Activated CD8-positive, alpha-beta memory T cell treated with anti-CD3 and anti-CD28 coated beads for 36 hours (primary cell): ENCODE measurements around the gene KRIT1. TPM values are rescaled to one million over a fixed set of nuclear protein-coding genes. Genes with fewer than 3 reads are reported as not detected.
"Not testable (repeated sequence)": the region's sequence is repeated elsewhere in the genome, so short reads cannot be mapped to it uniquely, and the experiment has no call there.

ENCODE experiments used
- CTCF ChIA-PET: fragments of 350-600 bp; sonication (Branson Sonifier 250); formaldehyde crosslinking; loops from one replicate; lab custom pipeline; 2021; ENCODE audit warnings: antibody characterized with exemption; lab: Charles Lee
- POLR2A ChIA-PET: fragments of 350-600 bp; sonication (Branson Sonifier 250); formaldehyde crosslinking; loops from one replicate; lab custom pipeline; 2021; ENCODE audit warnings: antibody characterized with exemption; lab: Charles Lee
- total RNA-seq, 2 experiments: library from RNA; stranded (reverse); gene quantifications; one replicate each; pipeline ENCODE4 v1.2.3, GENCODE V29; 2021

KRIT1 gene
- 10 to 100 TPM; 38.2 to 39.7 TPM for total RNA-seq

DNA sequence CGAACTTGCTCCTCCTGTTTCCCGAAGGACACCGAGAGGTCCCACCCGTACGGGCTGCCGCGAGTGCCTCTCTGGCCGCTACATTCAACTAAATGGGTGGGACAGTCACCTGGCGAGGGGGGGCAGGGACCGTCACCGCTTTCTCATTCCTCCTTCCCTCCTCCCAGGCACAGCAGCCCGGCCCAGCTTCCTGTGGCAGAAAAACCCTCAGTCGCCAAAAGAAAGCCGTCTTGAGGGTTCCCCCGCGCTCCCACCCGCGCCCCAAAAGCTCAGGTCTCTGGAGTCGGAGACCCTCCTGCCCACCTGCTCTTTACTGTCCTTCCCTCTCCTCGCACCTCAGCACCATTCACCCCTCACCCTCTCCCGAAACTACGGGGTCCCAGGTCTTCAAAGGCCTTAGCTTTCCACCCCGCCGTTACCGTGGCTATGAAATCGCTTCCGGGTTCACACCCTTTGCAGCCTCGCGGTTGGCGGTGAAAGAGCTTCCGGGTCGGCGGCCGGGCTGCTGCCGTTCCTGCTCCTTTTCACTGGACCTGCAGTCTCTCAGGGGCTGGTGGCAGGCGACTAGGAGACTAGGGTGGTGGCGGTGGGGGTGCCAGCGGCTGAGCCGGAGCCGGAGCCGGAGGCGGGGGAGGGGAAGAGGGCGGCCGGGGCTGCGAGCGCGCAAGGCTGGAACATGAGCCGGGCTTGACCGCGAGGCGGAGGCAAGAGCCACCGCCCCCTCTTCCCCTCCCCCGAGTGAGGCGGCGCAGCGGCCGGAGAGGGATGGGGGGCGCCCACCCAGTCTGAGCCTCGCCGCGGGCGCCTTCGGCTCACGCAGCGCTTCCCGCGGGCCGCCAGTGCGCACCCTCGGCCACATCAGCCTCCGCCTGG is at the start of gene KRIT1, which contains the start of gene ANKIB1:
Gene KRIT1, minus strand, starts transcription at position 428 of the 873 bp plus-strand sequence. CDS start 3,779 bp downstream, outside the sequence.
Gene ANKIB1, plus strand, starts transcription at position 488 of the 873 bp plus-strand sequence. CDS start 49,005 bp downstream, outside the sequence.
- ChIA-PET POLR2A (interaction anchor here (0.5 to 2.8 kb wide), 5 partner anchors 45 to 283 kb away, joined by 3 to 18 read pairs (median 5); partner anchors contain the start of genes CYP51A1, GATAD1, LRRD1 and PEX1), CTCF (interaction anchor here (1.0 to 1.4 kb wide), 2 partner anchors 122 to 202 kb away, joined by 3 to 8 read pairs; partner anchors contain the start of gene GATAD1)

DNA sequence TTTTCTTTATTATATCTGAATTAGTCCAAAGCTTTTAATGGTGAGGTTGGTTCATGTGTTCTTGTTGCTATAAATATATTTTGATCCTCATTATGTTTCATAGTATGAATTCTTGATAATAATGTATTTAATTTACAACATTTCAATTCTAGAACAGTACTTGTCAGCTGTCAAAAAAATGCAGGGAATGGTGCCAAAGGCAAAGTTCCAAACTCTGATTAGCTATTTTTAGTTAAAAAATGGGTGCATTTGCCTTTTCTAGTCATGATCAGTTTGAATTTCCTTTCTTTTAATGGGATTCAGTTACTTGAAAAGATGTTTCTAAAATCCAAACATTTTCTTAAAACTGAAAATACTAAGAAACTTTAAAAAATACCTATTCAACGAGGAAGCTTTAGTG is 49.7 kb upstream of the KRIT1 start:
- CTCF ChIA-PET, result no interaction called here
- POLR2A ChIA-PET, result interaction anchor here (0.8 kb wide), 1 partner anchor 12 kb away, joined by 3 read pairs; no protein-coding TSS in a partner anchor

DNA sequence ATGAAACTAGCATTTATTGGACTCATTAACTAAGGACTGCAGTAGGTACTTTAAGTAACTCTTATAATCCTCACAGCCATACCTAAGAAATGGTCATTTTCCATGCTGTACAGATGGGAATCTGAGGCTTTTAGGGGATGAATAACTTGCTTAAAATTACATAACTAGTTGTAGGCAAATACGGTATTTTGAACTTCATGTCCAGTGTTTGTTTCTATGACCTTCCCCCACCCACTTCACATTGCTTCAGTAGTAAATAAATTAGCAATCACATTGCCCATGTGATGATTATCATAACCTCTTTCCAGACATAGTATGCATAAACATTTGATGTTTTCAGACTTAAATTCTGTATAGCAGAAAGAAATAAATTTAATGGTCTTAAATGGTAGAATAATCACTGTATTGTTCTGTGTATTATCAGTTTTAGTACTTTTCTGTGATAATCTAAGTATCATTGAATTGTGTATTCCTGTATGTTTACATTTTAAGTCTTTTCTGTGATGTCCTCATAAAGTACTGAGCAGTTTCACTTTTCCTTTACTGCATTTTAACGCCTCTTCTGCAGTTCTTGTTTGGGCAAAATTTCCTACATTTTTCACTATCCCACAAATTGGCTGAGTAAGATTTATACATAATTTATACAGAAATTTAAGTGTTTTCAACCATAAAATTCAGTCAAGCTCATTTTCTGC is 48.3 kb upstream of the KRIT1 start:
- POLR2A ChIA-PET, result no interaction called here
- CTCF ChIA-PET, result no interaction called here

DNA sequence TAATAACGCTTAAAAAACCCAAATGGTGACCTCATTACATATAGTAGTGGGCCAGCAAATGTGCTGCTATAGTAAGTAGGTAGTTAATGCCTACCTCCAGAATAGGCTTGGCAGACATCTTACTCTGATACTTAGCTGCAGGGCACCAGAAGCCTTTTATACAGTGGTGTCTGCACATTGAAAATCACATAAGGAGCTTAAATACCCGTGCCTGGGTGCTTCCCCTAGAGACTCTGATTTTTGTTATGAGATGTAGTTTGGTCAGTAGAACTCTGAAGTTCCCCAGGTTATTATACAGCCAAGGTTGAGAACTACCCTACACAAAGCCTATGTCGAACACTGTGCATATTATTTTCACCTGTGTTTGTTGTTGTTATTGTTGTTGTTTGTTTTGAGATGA is 47.3 kb upstream of the KRIT1 start:
- POLR2A ChIA-PET, result no interaction called here
- CTCF ChIA-PET, result no interaction called here

DNA sequence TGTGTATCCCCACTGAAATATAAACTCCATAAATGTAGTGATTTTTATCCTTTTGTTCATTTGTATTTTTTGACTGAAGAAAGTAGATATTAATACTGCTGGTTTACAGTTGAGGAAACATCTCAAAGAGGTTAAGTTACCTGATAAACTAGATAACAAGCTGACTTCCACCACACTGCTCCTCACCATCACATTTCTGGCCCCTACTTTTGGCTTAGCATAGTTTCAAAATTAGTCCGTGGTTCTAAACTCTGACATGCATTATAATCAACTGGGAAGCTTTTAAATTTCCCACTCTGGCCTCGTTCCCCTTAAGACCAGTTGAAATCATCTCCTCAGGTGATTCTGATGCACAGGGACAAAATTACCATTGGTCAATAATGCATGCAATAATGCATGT is 43.6 kb upstream of the KRIT1 start:
- ChIA-PET POLR2A (no interaction called here), CTCF (interaction anchor here (0.9 kb wide), 1 partner anchor 158 kb away, joined by 3 read pairs; no protein-coding TSS in a partner anchor)

DNA sequence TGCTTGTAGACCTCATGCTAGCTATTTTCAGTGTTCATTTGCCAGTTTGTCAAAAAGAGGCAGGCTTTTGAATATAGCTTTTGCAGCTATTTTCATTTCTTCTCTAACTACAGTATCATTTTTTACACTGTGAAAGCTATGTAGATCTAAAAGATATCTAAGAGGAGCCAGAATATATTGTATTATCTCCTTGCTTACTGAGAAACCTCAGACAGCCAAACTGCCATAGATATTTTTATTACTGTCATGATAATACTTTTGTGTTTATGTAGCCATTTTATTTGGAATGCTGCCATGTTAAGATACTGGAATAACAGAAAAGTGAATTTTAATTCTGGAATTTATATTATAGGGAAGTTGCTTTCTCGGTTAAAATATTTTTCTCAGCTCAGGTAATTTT is 37.2 kb upstream of the KRIT1 start:
- POLR2A ChIA-PET, result no interaction called here

DNA sequence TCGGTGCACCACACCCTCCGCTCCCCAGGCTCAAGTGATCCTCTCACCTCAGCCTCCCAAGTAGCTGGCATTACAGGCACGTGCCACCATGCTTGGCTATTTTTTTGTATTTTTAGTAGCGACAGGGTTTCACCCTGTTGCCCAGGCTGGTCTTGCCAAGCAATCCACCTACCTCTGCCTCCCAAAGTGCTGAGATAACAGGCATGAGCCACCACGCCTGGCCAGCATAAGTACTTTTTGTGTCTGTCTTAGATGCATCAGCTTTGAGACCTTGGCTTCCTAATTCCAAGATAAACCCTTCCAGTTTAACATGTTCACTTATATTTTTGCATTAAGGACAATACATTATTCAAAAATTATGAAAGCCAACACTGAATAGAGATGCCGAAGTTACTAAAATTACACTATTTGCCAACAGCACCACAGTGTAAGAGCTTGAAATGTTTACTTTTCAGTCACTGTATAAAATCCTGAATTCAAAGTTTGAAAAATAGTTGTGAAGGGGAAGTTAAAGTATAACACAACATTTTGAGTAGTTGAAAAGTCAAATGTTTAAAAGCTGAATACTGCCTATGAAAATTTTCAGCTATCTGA is 36.6 kb upstream of the KRIT1 start:
- ChIA-PET POLR2A (no interaction called here), CTCF (no interaction called here)

More for the DNA sequence above, 37.2 kb upstream of the KRIT1 start:
- CTCF ChIA-PET, result no interaction called here

DNA sequence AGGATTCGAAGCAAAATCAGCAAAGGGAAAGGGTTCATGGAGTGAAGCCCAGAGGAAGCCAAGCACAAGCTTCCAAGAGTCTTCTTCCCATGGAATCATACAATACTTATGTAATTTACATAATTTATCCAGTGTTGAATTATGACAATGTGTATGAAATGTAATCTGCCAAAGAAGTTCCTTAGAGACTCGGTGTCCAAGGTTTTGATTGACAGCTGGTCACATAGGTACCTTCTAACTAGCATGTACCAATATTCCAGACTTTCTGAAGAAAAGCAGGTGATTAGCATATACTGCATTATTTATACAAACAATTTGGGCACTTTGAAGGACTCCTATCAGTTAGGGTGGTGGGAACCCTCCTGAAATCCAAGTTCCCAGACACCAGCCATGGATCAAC is 35.3 kb upstream of the KRIT1 start:
- ChIA-PET POLR2A (interaction anchor here (0.9 kb wide), 1 partner anchor 42 kb away, joined by 5 read pairs; no protein-coding TSS in a partner anchor), CTCF (interaction anchor here (0.7 kb wide), 1 partner anchor 180 kb away, joined by 3 read pairs; no protein-coding TSS in a partner anchor)

DNA sequence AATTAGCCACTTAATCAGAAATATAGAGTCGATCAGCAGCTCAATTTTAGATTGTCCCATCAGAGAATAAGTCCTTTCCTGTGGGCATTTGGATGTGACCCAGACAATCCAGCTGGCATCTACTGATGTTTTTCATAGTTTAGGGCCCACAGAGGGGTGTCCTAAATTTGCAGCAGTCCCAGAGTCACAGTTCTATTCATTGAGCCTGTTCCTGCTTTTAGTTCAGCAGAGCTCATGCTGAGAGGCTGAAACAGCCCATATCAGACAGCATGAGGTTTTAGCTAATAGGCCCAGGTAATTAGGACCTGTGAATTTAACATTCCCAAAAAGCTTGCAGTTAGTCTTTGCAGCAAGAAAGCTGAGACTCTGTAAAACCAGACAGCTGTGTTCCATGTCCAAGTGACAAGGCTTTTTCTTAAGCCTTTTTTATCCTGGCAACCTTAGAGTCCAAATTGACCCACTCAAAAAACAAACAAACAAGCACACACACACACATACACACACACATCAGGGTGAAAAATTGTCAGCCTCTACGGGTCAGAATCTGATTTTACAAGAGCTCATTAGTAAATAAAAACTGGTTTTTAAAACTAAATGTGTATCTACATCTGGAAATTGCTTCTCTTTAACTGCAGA is 33.8 kb upstream of the KRIT1 start:
- ChIA-PET POLR2A (interaction anchor here (0.7 kb wide), 1 partner anchor 17 kb away, joined by 3 read pairs; no protein-coding TSS in a partner anchor), CTCF (no interaction called here)

DNA sequence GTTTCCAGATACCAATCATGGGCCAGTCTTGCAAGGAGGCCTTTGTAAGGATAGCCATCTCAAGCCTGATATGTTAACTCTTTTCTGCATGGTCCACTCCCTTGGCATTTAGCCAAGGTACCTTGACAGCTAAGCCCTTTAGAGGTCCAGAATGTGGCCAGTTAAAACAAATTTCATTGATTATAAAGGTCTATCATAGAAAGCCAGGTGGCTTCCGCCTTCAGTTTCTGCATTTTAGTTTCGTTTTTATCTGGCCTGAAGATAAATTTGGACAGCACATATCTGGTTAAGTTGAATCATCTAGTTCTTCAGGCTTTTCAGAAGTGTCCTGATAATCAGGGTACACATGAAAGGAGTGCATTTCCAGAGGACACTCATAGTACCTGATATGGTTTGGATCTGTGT is 30.7 kb upstream of the KRIT1 start:
- CTCF ChIA-PET, result no interaction called here
- POLR2A ChIA-PET, result no interaction called here

DNA sequence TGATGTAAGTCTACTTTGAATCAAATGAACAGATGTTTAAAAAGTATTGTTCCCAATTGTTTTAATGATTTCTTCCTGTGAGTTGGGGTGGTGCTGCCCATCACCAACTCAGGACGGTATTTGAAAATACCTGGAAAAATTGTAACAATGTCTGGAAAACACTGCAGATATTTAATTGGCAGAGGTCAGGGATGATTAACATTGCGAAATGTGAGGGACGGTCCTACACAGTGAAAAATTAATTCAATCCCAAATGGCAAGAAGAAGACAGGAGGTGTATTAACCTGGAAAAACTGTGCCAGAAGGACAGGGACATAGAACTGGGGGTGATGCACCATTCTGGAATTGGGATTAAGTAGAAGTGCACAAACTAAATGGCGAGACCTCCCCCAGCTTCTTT is 29.6 kb upstream of the KRIT1 start:
- CTCF ChIA-PET, result no interaction called here
- POLR2A ChIA-PET, result no interaction called here

DNA sequence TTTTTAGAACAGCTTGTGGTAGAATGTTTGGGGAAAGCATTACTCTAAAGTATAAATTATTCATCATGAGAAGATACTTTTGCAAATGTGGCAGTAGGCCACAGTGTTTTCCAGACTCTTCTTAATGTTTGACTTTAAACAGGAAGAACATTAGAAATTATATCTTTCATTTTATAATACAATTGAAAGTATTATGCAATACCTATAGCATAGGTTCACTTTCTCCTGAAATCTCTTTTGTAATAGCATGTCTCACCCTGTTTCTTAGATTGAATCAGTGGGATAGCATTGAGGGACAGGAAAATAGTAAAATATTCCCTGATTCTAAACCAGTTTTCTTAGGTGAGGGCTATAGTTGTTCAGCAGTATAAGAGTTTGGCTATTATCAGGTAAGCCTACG is 23.2 kb upstream of the KRIT1 start:
- CTCF ChIA-PET, result no interaction called here
- POLR2A ChIA-PET, result no interaction called here

DNA sequence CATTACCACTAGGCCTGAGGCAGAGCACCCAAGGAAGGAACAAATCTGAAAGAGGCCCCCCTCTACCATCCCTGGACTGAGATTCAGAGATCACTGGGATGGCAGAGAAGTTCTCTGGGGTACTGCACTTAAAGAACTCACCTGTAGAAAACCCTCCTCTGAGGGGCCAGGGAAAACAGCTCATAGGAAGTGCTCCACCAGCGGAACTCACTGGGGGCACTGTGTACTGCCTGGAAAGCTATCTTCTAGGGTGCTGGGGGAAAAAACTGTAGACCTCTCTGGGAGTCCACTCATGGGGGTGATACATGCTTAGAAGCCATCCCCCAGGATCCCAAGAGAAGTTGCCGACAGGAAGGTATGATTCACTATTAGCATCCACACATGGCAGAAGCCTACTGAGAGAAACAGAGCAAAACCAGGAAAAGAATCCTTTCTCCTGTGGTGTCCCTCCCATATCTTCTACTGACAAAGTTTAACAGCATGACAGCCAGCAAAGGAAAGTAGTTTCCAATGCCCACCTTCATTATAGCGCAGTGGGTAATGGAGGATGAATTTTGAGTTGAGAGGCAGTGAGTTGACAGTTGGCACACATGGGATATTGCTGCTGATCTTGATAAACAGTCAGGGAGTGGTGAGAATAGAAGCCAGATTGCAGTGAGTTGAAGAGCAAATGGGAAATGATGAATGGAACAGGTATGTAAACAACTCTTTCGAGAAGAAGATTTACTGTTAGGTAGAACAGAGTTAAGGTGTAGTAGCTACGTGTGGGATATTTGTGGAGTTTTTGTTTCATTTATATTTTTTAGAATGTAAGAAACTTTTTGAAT is 20.9 kb upstream of the KRIT1 start:
- ChIA-PET CTCF (no interaction called here), POLR2A (no interaction called here)

DNA sequence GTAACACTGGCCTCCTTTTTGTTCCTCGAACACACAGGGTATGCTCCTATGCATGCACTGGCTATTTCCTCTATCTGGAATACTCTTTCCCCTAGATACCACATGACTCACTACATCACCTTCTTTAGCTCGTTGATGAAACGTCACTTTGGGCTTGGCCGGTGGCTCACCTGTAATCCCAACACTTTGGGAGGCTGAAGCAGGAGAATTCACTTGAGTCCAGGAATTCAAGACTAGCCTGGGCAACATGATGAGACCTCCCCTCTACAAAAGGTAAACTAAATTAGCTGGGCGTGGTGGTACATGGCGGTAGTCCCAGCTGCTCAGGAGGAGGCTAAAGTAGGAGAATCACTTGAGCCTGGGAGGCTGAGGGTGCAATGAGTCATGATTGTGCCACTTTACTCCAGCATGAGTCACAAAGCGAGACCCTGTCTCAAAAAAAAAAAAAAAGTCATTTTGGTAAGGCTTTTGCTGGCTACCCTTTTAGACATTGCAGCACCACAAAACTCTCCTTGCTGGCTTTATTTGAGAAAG is 14.6 kb upstream of the KRIT1 start:
- CTCF ChIA-PET, result no interaction called here
- POLR2A ChIA-PET, result no interaction called here

DNA sequence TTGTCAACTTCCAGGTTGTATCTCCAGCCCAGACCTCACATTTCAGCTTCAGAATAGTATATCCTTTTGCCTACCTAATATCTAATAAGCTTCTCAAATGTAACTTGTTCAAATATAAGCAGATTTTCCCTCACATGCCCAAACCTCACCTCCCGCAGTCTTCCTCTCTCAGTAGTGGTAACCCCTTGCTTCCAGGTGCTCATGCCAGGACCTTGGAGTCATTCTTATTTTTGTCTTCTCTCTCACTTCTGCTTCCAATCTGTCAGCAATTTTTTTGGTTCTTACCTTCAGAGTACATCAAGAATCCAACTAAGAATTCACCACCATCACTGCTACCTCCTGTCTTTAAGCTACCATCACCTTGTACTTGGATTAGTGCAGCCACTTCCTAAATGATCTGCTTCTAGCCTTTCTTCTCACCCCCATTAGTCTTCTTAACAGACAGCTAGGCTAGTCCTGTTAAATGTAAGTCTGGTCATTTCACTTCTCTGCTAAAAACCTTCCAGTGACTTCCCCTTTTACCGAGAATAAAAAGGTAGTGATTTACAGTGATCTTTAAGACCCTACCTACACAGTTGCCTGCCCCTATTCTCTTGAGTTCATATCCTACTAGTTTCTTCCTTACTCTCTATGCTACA is 14.0 kb upstream of the KRIT1 start:
- CTCF ChIA-PET, result no interaction called here
- POLR2A ChIA-PET, result no interaction called here

DNA sequence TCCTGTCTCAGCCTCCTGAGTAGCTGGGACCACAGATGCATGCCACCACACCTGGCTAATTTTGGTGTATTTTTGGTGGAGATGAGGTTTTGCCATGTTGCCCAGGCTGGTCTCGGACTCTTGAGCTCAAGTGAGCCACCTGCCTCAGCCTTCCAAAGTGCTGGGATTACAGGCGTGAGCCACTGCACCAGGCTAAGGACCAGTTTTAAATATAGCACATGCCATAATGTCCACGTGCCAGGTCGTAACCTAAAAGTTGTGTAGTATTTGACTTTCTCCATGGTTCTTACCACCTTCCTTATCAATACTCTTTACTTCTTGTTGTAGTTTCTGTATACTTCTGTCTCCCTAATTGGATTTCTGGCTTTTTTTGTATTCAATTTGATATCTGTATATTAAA is 13.3 kb upstream of the KRIT1 start:
- CTCF ChIA-PET, result no interaction called here
- POLR2A ChIA-PET, result no interaction called here

DNA sequence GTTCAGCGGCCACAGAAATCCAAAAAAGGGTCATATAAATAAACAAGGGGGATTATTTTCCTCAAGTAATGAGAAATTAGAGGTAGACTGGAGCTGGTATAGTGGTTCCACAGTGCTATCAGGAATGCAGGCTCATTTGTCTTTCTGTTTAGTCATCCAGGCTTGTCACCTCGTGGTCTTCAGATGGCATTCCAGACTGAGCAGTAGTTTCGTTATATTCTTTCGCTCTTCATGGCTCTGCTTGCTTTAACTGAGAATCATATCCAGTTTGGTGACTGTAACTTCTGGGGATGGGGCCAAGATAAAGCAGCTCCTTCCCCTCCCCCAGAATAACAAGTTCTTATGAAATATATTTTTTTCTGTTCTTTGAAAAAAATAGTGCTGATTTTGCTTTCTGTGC is 9.6 kb upstream of the KRIT1 start:
- POLR2A ChIA-PET, result no interaction called here
- CTCF ChIA-PET, result no interaction called here

DNA sequence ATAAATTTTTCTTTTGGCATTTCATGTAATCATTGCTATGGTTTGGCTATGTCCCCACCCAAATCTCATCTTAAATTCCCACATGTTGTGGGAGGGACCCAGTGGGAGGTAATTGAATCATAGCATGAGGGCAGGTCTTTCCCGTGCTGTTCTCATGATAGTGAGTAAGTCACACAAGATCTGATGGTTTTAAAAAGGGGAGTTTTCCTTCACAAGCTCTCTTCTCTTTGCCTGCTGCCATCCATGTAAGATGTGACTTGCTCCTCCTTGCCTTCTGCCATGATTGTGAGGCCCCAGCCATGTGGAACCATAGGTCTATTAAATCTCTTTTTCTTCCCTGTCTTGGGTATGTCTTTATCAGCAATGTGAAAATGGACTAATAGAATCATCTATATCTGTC is 9.1 kb upstream of the KRIT1 start:
- POLR2A ChIA-PET, CTCF ChIA-PET: not testable (repeated sequence)
